Measurements from ENCODE around the gene ATXN7L1. TPM values are rescaled to one million over a fixed set of nuclear protein-coding genes. Genes with fewer than 3 reads are reported as not detected.

The ATXN7L1 gene
- total and polyA plus RNA-seq, 2 experiments from 2014 or later, result 6.4 to 8.6 TPM

GRCh38 chr7:105857009-105857952, 19.1 kb downstream of the ATXN7L1 start:
- Histone ChIP-seq H3K9me3 (ENCODE audit: low read depth) (no peaks in the 10 kb centered on the region), H3K4me1 (ENCODE audit: low read depth) (peaks cover 5% of the 10 kb centered on the region), H3K4me3 (no peak overlapping the region), H3K27ac (no peak overlapping the region), H3K36me3 (no peaks in the 10 kb centered on the region), H3K27me3 (no peaks in the 10 kb centered on the region)
- no peak for DNase-seq (ENCODE audit: low read depth in 1 of 2, low spot score in 1 of 2)
- TF ChIP-seq CTCF (IDR thresholded peaks at IDR 0.05; ENCODE audit: low read depth, low read length), result no peak

GRCh38 chr7:105854498-105854897, 21.9 kb downstream of the ATXN7L1 start:
- Histone ChIP-seq H3K27me3 (no peaks in the 10 kb centered on the region), H3K4me1 (ENCODE audit: low read depth) (peaks cover under 1% of the 10 kb centered on the region), H3K36me3 (no peaks in the 10 kb centered on the region), H3K27ac (no peak overlapping the region), H3K9me3 (ENCODE audit: low read depth) (no peaks in the 10 kb centered on the region), H3K4me3 (no peak overlapping the region)
- TF ChIP-seq CTCF (IDR thresholded peaks at IDR 0.05; ENCODE audit: low read depth, low read length), result no peak
- DNase-seq (ENCODE audit: low read depth in 1 of 2, low spot score in 1 of 2), result no peak

- TF ChIP-seq CTCF (IDR thresholded peaks at IDR 0.05; ENCODE audit: low read depth, low read length), result peak; percentile 12
Observed at GRCh38 chr7:105853931-105854419, 22.4 kb downstream of the ATXN7L1 start.

GRCh38 chr7:105851064-105851463, 25.3 kb downstream of the ATXN7L1 start:
- H3K4me3 ChIP-seq, result no peak overlapping the region
- no peak overlapping the region for H3K27ac ChIP-seq
- no peaks in the 10 kb centered on the region for H3K27me3 ChIP-seq
- H3K36me3 ChIP-seq, result no peaks in the 10 kb centered on the region
- TF ChIP-seq CTCF (IDR thresholded peaks at IDR 0.05; ENCODE audit: low read depth, low read length), result no peak
- H3K4me1 ChIP-seq (ENCODE audit: low read depth), result peaks cover 6% of the 10 kb centered on the region
- no peak for DNase-seq (ENCODE audit: low read depth in 1 of 2, low spot score in 1 of 2)
- no peaks in the 10 kb centered on the region for H3K9me3 ChIP-seq (ENCODE audit: low read depth)

More at GRCh38 chr7:105853931-105854419, 22.4 kb downstream of the ATXN7L1 start:
- Histone ChIP-seq H3K27me3 (no peaks in the 10 kb centered on the region), H3K27ac (no peak overlapping the region), H3K9me3 (ENCODE audit: low read depth) (no peaks in the 10 kb centered on the region), H3K36me3 (no peaks in the 10 kb centered on the region), H3K4me3 (no peak overlapping the region), H3K4me1 (ENCODE audit: low read depth) (peaks cover 6% of the 10 kb centered on the region)
- peak in 1 of 2 donors; percentile 38 for DNase-seq (ENCODE audit: low read depth in 1 of 2, low spot score in 1 of 2)

GRCh38 chr7:105849122-105849855, 27.1 kb downstream of the ATXN7L1 start:
- TF ChIP-seq CTCF (IDR thresholded peaks at IDR 0.05; ENCODE audit: low read depth, low read length), result no peak
- peak in 1 of 2 donors; percentile 12 for DNase-seq (ENCODE audit: low read depth in 1 of 2, low spot score in 1 of 2)

More at GRCh38 chr7:105849122-105849855, 27.1 kb downstream of the ATXN7L1 start:
- Histone ChIP-seq H3K9me3 (ENCODE audit: low read depth) (no peaks in the 10 kb centered on the region), H3K27me3 (no peaks in the 10 kb centered on the region), H3K36me3 (no peaks in the 10 kb centered on the region), H3K27ac (no peak overlapping the region), H3K4me1 (ENCODE audit: low read depth) (peaks cover 6% of the 10 kb centered on the region), H3K4me3 (no peak overlapping the region)
